Measurements from ENCODE around the gene SRSF8. TPM values are rescaled to one million over a fixed set of nuclear protein-coding genes. Genes with fewer than 3 reads are reported as not detected.

Gene SRSF8
- total RNA-seq, 1 experiment from 2014 or later = 31.0 TPM

- H3K4me1 ChIP-seq (ENCODE audit: control insufficient read depth in 1 of 2, insufficient read depth in 2 of 2, low read length in 2 of 2) = peaks cover 12 to 31% of the 10 kb centered on the region in 2 experiments; a peak in 3 of 4 replicates
Measured at GRCh38 chr11:95085117-95085816, 18.5 kb downstream of the SRSF8 start.

DNA sequence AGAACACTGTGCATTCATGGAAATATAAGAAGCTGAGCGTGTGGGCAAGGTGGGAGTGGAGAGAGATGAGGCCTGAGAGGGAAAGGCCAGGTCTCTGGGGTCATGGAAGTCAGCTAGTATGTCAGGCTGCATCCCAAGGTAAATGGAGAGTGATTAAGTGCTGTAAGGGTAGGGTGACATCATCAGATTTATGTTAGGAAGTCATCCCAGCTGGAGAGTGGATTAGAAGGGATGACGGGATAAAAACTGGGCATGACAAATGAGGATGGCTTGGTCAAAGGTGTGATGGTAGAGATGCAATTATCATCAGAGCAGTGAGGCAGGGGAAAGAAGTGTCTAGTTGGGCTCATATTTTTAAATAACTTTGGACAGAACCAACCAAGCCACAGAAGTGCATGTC lies 19.4 kb downstream of the SRSF8 start:
- Histone ChIP-seq H3K9ac (ENCODE audit: low read length) (no peak overlapping the region), H3K27me3 (ENCODE audit: insufficient read depth, low read length) (no peaks in the 10 kb centered on the region), H3K27ac (ENCODE audit: low read depth, low read length) (no peak overlapping the region), H2AFZ (ENCODE audit: low read depth, low read length, poor library complexity, severe bottlenecking) (no peak overlapping the region), H3K79me2 (ENCODE audit: insufficient read depth, low read length) (peaks cover 10% of the 10 kb centered on the region; the same call in 1 of the 2 replicates), H3K9me2 (ENCODE audit: insufficient read depth) (no peaks in the 10 kb centered on the region), H3K4me2 (ENCODE audit: low read length) (no peak overlapping the region), H3K4me3 (replicated peaks in 1 of 2; ENCODE audit: low read depth in 1 of 2, low read length in 2 of 2) (no peak overlapping the region), H3K36me3 (ENCODE audit: control insufficient read depth in 1 of 2, insufficient read depth in 2 of 2, low read length in 2 of 2) (no peaks in the 10 kb centered on the region), H3K9me3 (ENCODE audit: control insufficient read depth in 1 of 2, insufficient read depth in 1 of 2, low read depth in 1 of 2, low read length in 2 of 2) (no peaks in the 10 kb centered on the region), H3K4me1 (ENCODE audit: control insufficient read depth in 1 of 2, insufficient read depth in 2 of 2, low read length in 2 of 2) (peaks cover 19 to 36% of the 10 kb centered on the region in 2 experiments; a peak in 3 of 4 replicates), H4K20me1 (ENCODE audit: insufficient read depth) (no peaks in the 10 kb centered on the region)
- no peak for ATAC-seq
- ChIA-PET POLR2A (interaction anchor here (0.9 to 1.0 kb wide), 2 partner anchors 11 to 19 kb away, joined by 3 read pairs; partner anchors contain the start of gene SRSF8), RAD21 (ENCODE audit: low non-redundant PET in 1 of 2, low total read pairs in 2 of 2, uncharacterized antibody in 2 of 2, unreplicated experiment in 2 of 2) (no interaction called here), CTCF (interaction anchor here (0.8 kb wide), 1 partner anchor 16 kb away, joined by 3 read pairs; no protein-coding TSS in a partner anchor)
- no TSS peak for BruUV-seq (replicated peaks)
- intact Hi-C loops (cut with micrococcal nuclease) = no loop called here
- DNase-seq (ENCODE audit: low read depth, low spot score) = no peak
- TF ChIP-seq EZH2phosphoT487 (IDR thresholded peaks at IDR 0.05; ENCODE audit: borderline replicate concordance) = no peak
- no peak for TF ChIP-seq FOSL1 (IDR thresholded peaks at IDR 0.05; ENCODE audit: low read depth)
- TF ChIP-seq EGR1 (IDR thresholded peaks at IDR 0.05; ENCODE audit: low read depth) = no peak
- TF ChIP-seq SP1 (IDR thresholded peaks at IDR 0.05; ENCODE audit: low read depth) = no peak
- TF ChIP-seq ELF1 (IDR thresholded peaks at IDR 0.05; ENCODE audit: borderline replicate concordance, low read depth) = no peak
- no peak for TF ChIP-seq POLR2A (IDR thresholded peaks at IDR 0.05; ENCODE audit: borderline replicate concordance, extremely low read depth, insufficient read depth, insufficient read length)
- TF ChIP-seq JUND (IDR thresholded peaks at IDR 0.05) = no peak
- TF ChIP-seq ZFX (IDR thresholded peaks at IDR 0.05) = no peak
- no peak for TF ChIP-seq POLR2AphosphoS5 (IDR thresholded peaks at IDR 0.05; ENCODE audit: low read depth, low read length)
- no peak for TF ChIP-seq REST (IDR thresholded peaks at IDR 0.05; ENCODE audit: low read depth)
- TF ChIP-seq CBX3 (IDR thresholded peaks at IDR 0.05; ENCODE audit: low read depth) = no peak
- TF ChIP-seq YY1 (IDR thresholded peaks at IDR 0.05; ENCODE audit: extremely low read depth, insufficient replicate concordance, low read depth, low read length) = no peak

More at GRCh38 chr11:95085117-95085816, 18.5 kb downstream of the SRSF8 start:
- Histone ChIP-seq H3K9ac (ENCODE audit: low read length) (no peak overlapping the region), H4K20me1 (ENCODE audit: insufficient read depth) (no peaks in the 10 kb centered on the region), H3K4me2 (ENCODE audit: low read length) (peak overlapping the region; percentile 56), H3K36me3 (ENCODE audit: control insufficient read depth in 1 of 2, insufficient read depth in 2 of 2, low read length in 2 of 2) (no peaks in the 10 kb centered on the region), H3K9me3 (ENCODE audit: control insufficient read depth in 1 of 2, insufficient read depth in 1 of 2, low read depth in 1 of 2, low read length in 2 of 2) (no peaks in the 10 kb centered on the region), H3K27ac (ENCODE audit: low read depth, low read length) (no peak overlapping the region), H3K4me3 (replicated peaks in 1 of 2; ENCODE audit: low read depth in 1 of 2, low read length in 2 of 2) (no peak overlapping the region), H3K79me2 (ENCODE audit: insufficient read depth, low read length) (peaks cover 1% of the 10 kb centered on the region; the same call in 1 of the 2 replicates), H2AFZ (ENCODE audit: low read depth, low read length, poor library complexity, severe bottlenecking) (peak overlapping the region; percentile 71), H3K9me2 (ENCODE audit: insufficient read depth) (no peaks in the 10 kb centered on the region), H3K27me3 (ENCODE audit: insufficient read depth, low read length) (no peaks in the 10 kb centered on the region)
- ChIA-PET POLR2A (interaction anchor here (0.9 to 1.2 kb wide), 5 partner anchors 10 to 18 kb away, joined by 3 to 5 read pairs (median 4); partner anchors contain the start of gene SRSF8), CTCF (interaction anchor here (0.8 to 1.7 kb wide), 4 partner anchors 8 to 67 kb away, joined by 3 to 6 read pairs (median 3); no protein-coding TSS in a partner anchor), RAD21 (ENCODE audit: low non-redundant PET in 1 of 2, low total read pairs in 2 of 2, uncharacterized antibody in 2 of 2, unreplicated experiment in 2 of 2) (interaction anchor here in 1 of 2 experiments (0.6 kb wide), 1 partner anchor 13 kb away, joined by 3 read pairs; no protein-coding TSS in a partner anchor)
- TF ChIP-seq, protein P1, sequence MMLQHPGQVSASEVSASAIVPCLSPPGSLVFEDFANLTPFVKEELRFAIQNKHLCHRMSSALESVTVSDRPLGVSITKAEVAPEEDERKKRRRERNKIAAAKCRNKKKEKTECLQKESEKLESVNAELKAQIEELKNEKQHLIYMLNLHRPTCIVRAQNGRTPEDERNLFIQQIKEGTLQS (IDR thresholded peaks at IDR 0.05) = no peak
- TF ChIP-seq MAX (IDR thresholded peaks at IDR 0.05) (no peak), CBX3 (IDR thresholded peaks at IDR 0.05; ENCODE audit: low read depth) (no peak), EZH2 (IDR thresholded peaks at IDR 0.05) (no peak), POLR2AphosphoS5 (IDR thresholded peaks at IDR 0.05; ENCODE audit: low read depth, low read length) (no peak)
- intact Hi-C loops (cut with micrococcal nuclease) = no loop called here
- no TSS peak for BruUV-seq (replicated peaks)
- DNase-seq (ENCODE audit: low read depth, low spot score) = no peak
- ATAC-seq = no peak
